GM10248 (cell line): ENCODE results near the gene ABCC8.

Experiments
- CTCF ChIA-PET: fragments of 300-600 bp; sonication (Branson Sonifier 250); formaldehyde crosslinking; extraction: SDS; loops from one replicate; lab custom pipeline; 2021; ENCODE audit warnings: antibody characterized with exemption; lab: Yijun Ruan, JAX
- POLR2A ChIA-PET: fragments of 350-650 bp; sonication (Branson Sonifier 250); formaldehyde crosslinking; extraction: SDS; loops from one replicate; lab custom pipeline; 2020; ENCODE audit warnings: antibody characterized with exemption; lab: Yijun Ruan, JAX
- DNase-seq: peaks from one replicate; pipeline ENCODE4 v3.0.0; 2012; ENCODE audit errors: extremely low spot score
- CTCF ChIP-seq: IDR thresholded peaks from 2 replicates; pipeline ENCODE4 v1.5.1; 2012; ENCODE audit warnings: mild to moderate bottlenecking, low read depth; ENCODE audit errors: extremely low read depth, missing control alignments, control extremely low read depth

Gene ABCC8

GRCh38 chr11:17490232-17490631 lies 13.6 kb upstream of the ABCC8 start:
- ChIA-PET POLR2A (no interaction called here), CTCF (no interaction called here)
- no peak for TF ChIP-seq CTCF
- DNase-seq = no peak

GRCh38 chr11:17489751-17490150 lies 13.1 kb upstream of the ABCC8 start:
- no peak for DNase-seq
- ChIA-PET CTCF (no interaction called here), POLR2A (no interaction called here)
- no peak for TF ChIP-seq CTCF

GRCh38 chr11:17488563-17488962 lies 11.9 kb upstream of the ABCC8 start:
- TF ChIP-seq CTCF = no peak
- ChIA-PET CTCF (interaction anchor here (1.2 kb wide), 1 partner anchor 24 kb away, joined by 3 read pairs; no protein-coding TSS in a partner anchor), POLR2A (no interaction called here)
- DNase-seq = no peak

- TF ChIP-seq CTCF = no peak
- DNase-seq = no peak
- ChIA-PET POLR2A (no interaction called here), CTCF (no interaction called here)
These were observed 10.0 kb upstream of the ABCC8 start for GRCh38 chr11:17486646-17487045.

GRCh38 chr11:17483505-17483904 lies 6.9 kb upstream of the ABCC8 start:
- ChIA-PET CTCF (no interaction called here), POLR2A (no interaction called here)

GRCh38 chr11:17481905-17482304 lies 5.3 kb upstream of the ABCC8 start:
- no peak for TF ChIP-seq CTCF
- ChIA-PET CTCF (interaction anchor here (1.0 kb wide), 1 partner anchor 52 kb away, joined by 3 read pairs; no protein-coding TSS in a partner anchor), POLR2A (no interaction called here)
- DNase-seq = no peak

More at GRCh38 chr11:17483505-17483904, 6.9 kb upstream of the ABCC8 start:
- no peak for DNase-seq
- TF ChIP-seq CTCF = no peak
